ENCODE measurements around the gene PHETA1.

The PHETA1 gene

DNA sequence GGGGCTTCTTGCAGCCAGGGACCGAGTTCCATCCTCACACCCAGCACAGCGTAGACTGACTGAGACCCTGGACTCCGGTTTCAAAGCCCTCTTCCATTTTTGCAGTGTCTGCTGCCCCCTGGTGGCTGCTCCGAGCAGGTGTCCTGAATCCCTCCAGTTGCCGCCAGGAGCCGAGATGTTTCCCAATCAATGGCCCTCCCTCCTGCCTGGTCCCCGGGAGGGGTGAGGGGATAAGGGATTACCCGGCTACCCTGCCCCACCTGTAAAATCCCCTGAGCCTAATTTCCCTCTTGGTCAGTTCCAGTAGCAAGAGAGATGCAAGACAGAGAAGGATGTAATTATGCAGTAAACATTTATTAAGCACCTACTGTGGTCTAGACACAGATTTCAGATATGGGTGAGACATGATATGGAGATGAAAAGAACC, 55.0 kb downstream of the PHETA1 start:
- H3K9me3 ChIP-seq (ENCODE audit: control insufficient read depth, insufficient read depth, low read length), result no peaks in the 10 kb centered on the region
- no peaks in the 10 kb centered on the region for H3K79me2 ChIP-seq (ENCODE audit: control insufficient read depth, low read length)
- H3K4me3 ChIP-seq (ENCODE audit: low read length), result no peak overlapping the region
- H4K20me1 ChIP-seq (ENCODE audit: control insufficient read depth, insufficient read depth, low read depth, low read length), result no peaks in the 10 kb centered on the region
- H3K27ac ChIP-seq (ENCODE audit: low read depth, low read length), result no peak overlapping the region
- H3K9me2 ChIP-seq (replicated peaks; ENCODE audit: control insufficient read depth, low read length), result no peaks in the 10 kb centered on the region
- no peak for TF ChIP-seq EZH2phosphoT487 (IDR thresholded peaks at IDR 0.05; ENCODE audit: borderline replicate concordance, low read length)
- TF ChIP-seq, protein P1, sequence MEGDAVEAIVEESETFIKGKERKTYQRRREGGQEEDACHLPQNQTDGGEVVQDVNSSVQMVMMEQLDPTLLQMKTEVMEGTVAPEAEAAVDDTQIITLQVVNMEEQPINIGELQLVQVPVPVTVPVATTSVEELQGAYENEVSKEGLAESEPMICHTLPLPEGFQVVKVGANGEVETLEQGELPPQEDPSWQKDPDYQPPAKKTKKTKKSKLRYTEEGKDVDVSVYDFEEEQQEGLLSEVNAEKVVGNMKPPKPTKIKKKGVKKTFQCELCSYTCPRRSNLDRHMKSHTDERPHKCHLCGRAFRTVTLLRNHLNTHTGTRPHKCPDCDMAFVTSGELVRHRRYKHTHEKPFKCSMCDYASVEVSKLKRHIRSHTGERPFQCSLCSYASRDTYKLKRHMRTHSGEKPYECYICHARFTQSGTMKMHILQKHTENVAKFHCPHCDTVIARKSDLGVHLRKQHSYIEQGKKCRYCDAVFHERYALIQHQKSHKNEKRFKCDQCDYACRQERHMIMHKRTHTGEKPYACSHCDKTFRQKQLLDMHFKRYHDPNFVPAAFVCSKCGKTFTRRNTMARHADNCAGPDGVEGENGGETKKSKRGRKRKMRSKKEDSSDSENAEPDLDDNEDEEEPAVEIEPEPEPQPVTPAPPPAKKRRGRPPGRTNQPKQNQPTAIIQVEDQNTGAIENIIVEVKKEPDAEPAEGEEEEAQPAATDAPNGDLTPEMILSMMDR (IDR thresholded peaks at IDR 0.05; ENCODE audit: low read depth, low read length, poor library complexity, severe bottlenecking), result peak; percentile 96
- no peak overlapping the region for H3K4me2 ChIP-seq (ENCODE audit: low read length)
- no peaks in the 10 kb centered on the region for H3K4me1 ChIP-seq (ENCODE audit: control insufficient read depth, low read length)
- no peaks in the 10 kb centered on the region for H3F3A ChIP-seq (ENCODE audit: control insufficient read depth, insufficient read depth)
- H3K27me3 ChIP-seq (ENCODE audit: control insufficient read depth, low read length), result no peaks in the 10 kb centered on the region
- H3K36me3 ChIP-seq (ENCODE audit: control insufficient read depth, low read length), result no peaks in the 10 kb centered on the region

DNA sequence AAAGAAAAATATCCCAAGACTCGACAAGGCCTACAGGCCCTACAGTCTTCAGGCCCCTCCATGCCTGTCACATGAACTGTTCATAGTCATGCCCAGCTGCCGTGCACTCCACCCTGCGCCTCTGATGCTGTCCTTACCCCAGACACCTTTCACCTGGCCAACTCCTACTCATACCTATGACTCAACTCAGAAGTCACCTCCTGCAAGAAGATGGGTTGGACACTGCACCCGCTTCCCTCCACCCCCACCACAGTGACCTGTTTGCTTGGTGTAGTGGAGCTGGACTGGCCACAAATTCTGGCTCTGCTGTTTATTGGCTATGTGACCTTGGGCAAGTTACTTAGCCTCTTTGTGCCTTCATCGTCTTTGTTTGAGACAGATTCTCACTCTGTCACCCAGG, 56.2 kb downstream of the PHETA1 start:
- Histone ChIP-seq H3K9me3 (ENCODE audit: control insufficient read depth, insufficient read depth, low read length) (no peaks in the 10 kb centered on the region), H3K36me3 (ENCODE audit: control insufficient read depth, low read length) (no peaks in the 10 kb centered on the region), H3K27me3 (ENCODE audit: control insufficient read depth, low read length) (no peaks in the 10 kb centered on the region), H3K27ac (ENCODE audit: low read depth, low read length) (no peak overlapping the region), H3F3A (ENCODE audit: control insufficient read depth, insufficient read depth) (no peaks in the 10 kb centered on the region), H4K20me1 (ENCODE audit: control insufficient read depth, insufficient read depth, low read depth, low read length) (no peaks in the 10 kb centered on the region), H3K79me2 (ENCODE audit: control insufficient read depth, low read length) (no peaks in the 10 kb centered on the region), H3K4me1 (ENCODE audit: control insufficient read depth, low read length) (no peaks in the 10 kb centered on the region), H3K4me2 (ENCODE audit: low read length) (no peak overlapping the region), H3K9me2 (replicated peaks; ENCODE audit: control insufficient read depth, low read length) (no peaks in the 10 kb centered on the region), H3K4me3 (ENCODE audit: low read length) (no peak overlapping the region)
- TF ChIP-seq, protein P1 (IDR thresholded peaks at IDR 0.05; ENCODE audit: low read depth, low read length, poor library complexity, severe bottlenecking), result no peak
- TF ChIP-seq EZH2phosphoT487 (IDR thresholded peaks at IDR 0.05; ENCODE audit: borderline replicate concordance, low read length), result no peak

DNA sequence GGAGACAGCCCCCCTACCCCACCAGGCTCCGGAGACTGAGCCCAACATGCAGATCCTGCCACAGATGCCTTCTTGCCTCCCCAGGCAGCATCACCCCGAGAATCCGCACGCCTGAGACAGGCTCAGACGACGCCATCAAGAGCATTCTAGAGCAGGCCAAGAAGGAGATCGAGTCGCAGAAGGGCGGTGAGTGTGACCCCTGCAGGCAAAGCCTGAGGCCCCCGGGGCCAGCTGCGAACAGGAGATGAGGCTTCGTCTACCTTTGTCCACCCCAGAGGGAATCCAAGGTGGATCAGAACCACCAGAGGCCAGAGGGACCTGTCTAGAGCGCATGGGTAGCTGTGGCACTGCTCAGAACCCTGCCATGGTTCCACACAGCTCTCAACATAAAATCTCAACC, 56.9 kb downstream of the PHETA1 start:
- Histone ChIP-seq H4K20me1 (ENCODE audit: control insufficient read depth, insufficient read depth, low read depth, low read length) (no peaks in the 10 kb centered on the region), H3K36me3 (ENCODE audit: control insufficient read depth, low read length) (no peaks in the 10 kb centered on the region), H3K27ac (ENCODE audit: low read depth, low read length) (no peak overlapping the region), H3K4me1 (ENCODE audit: control insufficient read depth, low read length) (no peaks in the 10 kb centered on the region), H3K4me3 (ENCODE audit: low read length) (no peak overlapping the region), H3K9me2 (replicated peaks; ENCODE audit: control insufficient read depth, low read length) (no peaks in the 10 kb centered on the region), H3K4me2 (ENCODE audit: low read length) (no peak overlapping the region), H3F3A (ENCODE audit: control insufficient read depth, insufficient read depth) (no peaks in the 10 kb centered on the region), H3K79me2 (ENCODE audit: control insufficient read depth, low read length) (no peaks in the 10 kb centered on the region), H3K9me3 (ENCODE audit: control insufficient read depth, insufficient read depth, low read length) (no peaks in the 10 kb centered on the region), H3K27me3 (ENCODE audit: control insufficient read depth, low read length) (no peaks in the 10 kb centered on the region)
- TF ChIP-seq EZH2phosphoT487 (IDR thresholded peaks at IDR 0.05; ENCODE audit: borderline replicate concordance, low read length), result no peak
- TF ChIP-seq, protein P1 (IDR thresholded peaks at IDR 0.05; ENCODE audit: low read depth, low read length, poor library complexity, severe bottlenecking), result no peak

DNA sequence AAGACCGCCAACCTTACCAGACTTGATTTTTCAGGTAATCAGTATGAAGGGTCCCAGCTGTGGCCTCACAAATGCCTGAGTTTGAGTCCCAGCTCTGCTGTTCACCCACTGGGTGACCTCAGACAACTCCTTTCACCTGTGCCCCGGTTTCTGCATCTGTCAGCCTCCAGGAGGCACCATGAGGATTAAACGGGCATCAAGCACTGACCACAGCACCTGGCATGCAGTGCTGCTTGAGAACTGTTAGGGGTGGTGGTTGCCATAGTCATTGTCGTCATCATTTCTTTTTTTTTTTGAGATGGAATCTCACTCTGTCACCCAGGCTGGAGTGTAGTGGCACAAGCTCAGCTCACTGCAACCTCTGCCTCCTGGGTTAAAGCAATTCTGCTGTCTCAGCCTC, 57.9 kb downstream of the PHETA1 start:
- Histone ChIP-seq H3K4me3 (ENCODE audit: low read length) (no peak overlapping the region), H3K27me3 (ENCODE audit: control insufficient read depth, low read length) (no peaks in the 10 kb centered on the region), H3K4me1 (ENCODE audit: control insufficient read depth, low read length) (no peaks in the 10 kb centered on the region), H3K9me3 (ENCODE audit: control insufficient read depth, insufficient read depth, low read length) (peaks cover 8% of the 10 kb centered on the region; the same call in 1 of the 2 replicates), H3F3A (ENCODE audit: control insufficient read depth, insufficient read depth) (no peaks in the 10 kb centered on the region), H3K4me2 (ENCODE audit: low read length) (no peak overlapping the region), H3K36me3 (ENCODE audit: control insufficient read depth, low read length) (no peaks in the 10 kb centered on the region), H3K27ac (ENCODE audit: low read depth, low read length) (no peak overlapping the region), H4K20me1 (ENCODE audit: control insufficient read depth, insufficient read depth, low read depth, low read length) (no peaks in the 10 kb centered on the region), H3K79me2 (ENCODE audit: control insufficient read depth, low read length) (no peaks in the 10 kb centered on the region), H3K9me2 (replicated peaks; ENCODE audit: control insufficient read depth, low read length) (no peaks in the 10 kb centered on the region)
- no peak for TF ChIP-seq EZH2phosphoT487 (IDR thresholded peaks at IDR 0.05; ENCODE audit: borderline replicate concordance, low read length)
- TF ChIP-seq, protein P1 (IDR thresholded peaks at IDR 0.05; ENCODE audit: low read depth, low read length, poor library complexity, severe bottlenecking), result no peak
